A673 (cell line): ENCODE data around the gene CDR2L. TPM values are rescaled to one million over a fixed set of nuclear protein-coding genes. Genes with fewer than 3 reads are reported as not detected.

Experiments
- BruUV-seq: library from RNA; stranded (reverse); fragments of 400-500 nt; replicated peaks from 2 replicates; lab custom pipeline; 2021; lab: Mats Ljungman, UMichigan
- CTCF ChIA-PET: fragments of 300-600 bp; sonication (Branson Sonifier 250); formaldehyde crosslinking; loops from one replicate; lab custom pipeline; 2022; ENCODE audit warnings: antibody characterized with exemption; lab: Charles Lee
- POLR2A ChIA-PET: fragments of 300-600 bp; sonication (Branson Sonifier 250); formaldehyde crosslinking; loops from one replicate; lab custom pipeline; 2022; ENCODE audit warnings: antibody characterized with exemption; ENCODE audit not compliant: low non-redundant PET; lab: Charles Lee
- DNase-seq: peaks from one replicate; pipeline ENCODE4 v3.0.0-alpha.2; 2015; ENCODE audit warnings: low spot score
- H3K27ac ChIP-seq: fragments of 200-600 bp; sonication (generic); 2 replicates; pipeline ENCODE4 v1.5.1; 2016; ENCODE audit warnings: mixed run types, low read depth, mild to moderate bottlenecking, mixed read lengths, antibody characterized with exemption, low read length; ENCODE audit not compliant: poor library complexity, severe bottlenecking
- H3K27me3 ChIP-seq: fragments of 200-600 bp; sonication (generic); replicated peaks from 2 replicates; pipeline ENCODE4 v1.6.1; 2017; ENCODE audit warnings: mixed run types, low read depth, mild to moderate bottlenecking, mixed read lengths, antibody characterized with exemption, low read length; ENCODE audit not compliant: insufficient read depth, poor library complexity
- H3K36me3 ChIP-seq: fragments of 200-600 bp; sonication (generic); 2 replicates; pipeline ENCODE4 v1.6.1; 2016; ENCODE audit warnings: mixed run types, mild to moderate bottlenecking, mixed read lengths, antibody characterized with exemption, low read length; ENCODE audit not compliant: insufficient read depth, poor library complexity, severe bottlenecking
- H3K4me1 ChIP-seq: fragments of 200-600 bp; sonication (generic); 2 replicates; pipeline ENCODE4 v1.6.1; 2017; ENCODE audit warnings: mixed run types, mild to moderate bottlenecking, mixed read lengths, antibody characterized with exemption, low read length; ENCODE audit not compliant: insufficient read depth, poor library complexity, severe bottlenecking
- H3K4me3 ChIP-seq: fragments of 200-600 bp; sonication (generic); 2 replicates; pipeline ENCODE4 v1.5.1; 2016; ENCODE audit warnings: low read depth, mixed run types, mild to moderate bottlenecking, mixed read lengths, low read length; ENCODE audit not compliant: poor library complexity, severe bottlenecking
- H3K9me3 ChIP-seq: fragments of 200-600 bp; sonication (generic); 2 replicates; pipeline ENCODE4 v1.6.1; 2016; ENCODE audit warnings: mixed run types, low read depth, mild to moderate bottlenecking, mixed read lengths, antibody characterized with exemption, low read length; ENCODE audit not compliant: poor library complexity, severe bottlenecking
- CTCF ChIP-seq: fragments of 300-800, 200-600 bp; sonication (generic); conservative IDR thresholded peaks from 2 replicates; pipeline ENCODE4 v1.5.1; 2017; ENCODE audit warnings: low read depth, mild to moderate bottlenecking, antibody characterized with exemption, low read length, moderate library complexity, mixed read lengths
- EZH2 ChIP-seq: fragments of 200-600 bp; sonication (generic); IDR thresholded peaks from 2 replicates; pipeline ENCODE4 v1.6.1; 2017; ENCODE audit warnings: borderline replicate concordance, low read depth, mild to moderate bottlenecking, mixed read lengths, antibody characterized with exemption, low read length; ENCODE audit not compliant: poor library complexity, severe bottlenecking
- intact Hi-C: fragments of 100-400 bp; cut with micrococcal nuclease; formaldehyde crosslinking; loops from one replicate; pipeline ENCODE4 v1.10.0; 2022; ENCODE audit not compliant: unreplicated experiment
- total RNA-seq: library from RNA; stranded (reverse); gene quantifications from 2 replicates; pipeline ENCODE4 v1.2.3, GENCODE V29; 2021

The CDR2L gene
- total RNA-seq, 1 experiment from 2014 or later, result 5.8 TPM

- DNase-seq, result no peak
- intact Hi-C loops, result no loop called here
- H3K4me1 ChIP-seq, result no peaks in the 10 kb centered on the region
- no peaks in the 10 kb centered on the region for H3K9me3 ChIP-seq
- CTCF ChIA-PET, result interaction anchor here (0.6 kb wide), 2 partner anchors 14 to 37 kb away, joined by 5 to 6 read pairs; no protein-coding TSS in a partner anchor
- TF ChIP-seq CTCF, result no peak
- no peak for TF ChIP-seq EZH2
- H3K36me3 ChIP-seq, result no peaks in the 10 kb centered on the region
- POLR2A ChIA-PET, result no interaction called here
- H3K4me3 ChIP-seq, result no peak overlapping the region
- BruUV-seq, result no TSS peak
- H3K27ac ChIP-seq, result no peak overlapping the region
- no peaks in the 10 kb centered on the region for H3K27me3 ChIP-seq
Measured at GRCh38 chr17:74998783-74999182, 11.4 kb downstream of the CDR2L start.

- H3K36me3 ChIP-seq, result no peaks in the 10 kb centered on the region
- DNase-seq, result no peak
- no peaks in the 10 kb centered on the region for H3K4me1 ChIP-seq
- no TSS peak for BruUV-seq
- H3K27ac ChIP-seq, result no peak overlapping the region
- POLR2A ChIA-PET, result interaction anchor here (0.6 kb wide), 1 partner anchor 126 kb away, joined by 5 read pairs; no protein-coding TSS in a partner anchor
- no peak for TF ChIP-seq EZH2
- no peak for TF ChIP-seq CTCF
- H3K27me3 ChIP-seq, result no peaks in the 10 kb centered on the region
- CTCF ChIA-PET, result interaction anchor here (0.6 kb wide), 1 partner anchor 130 kb away, joined by 3 read pairs; no protein-coding TSS in a partner anchor
- H3K9me3 ChIP-seq, result no peaks in the 10 kb centered on the region
- H3K4me3 ChIP-seq, result no peak overlapping the region
- intact Hi-C loops, result no loop called here
Measured at GRCh38 chr17:74999523-74999922, 12.1 kb downstream of the CDR2L start.

GRCh38 chr17:75001915-75002843, 14.7 kb downstream of the CDR2L start:
- no peak for TF ChIP-seq EZH2
- no peak for TF ChIP-seq CTCF
- Histone ChIP-seq H3K27me3 (no peaks in the 10 kb centered on the region), H3K4me1 (no peaks in the 10 kb centered on the region), H3K36me3 (no peaks in the 10 kb centered on the region), H3K27ac (no peak overlapping the region), H3K4me3 (no peak overlapping the region), H3K9me3 (no peaks in the 10 kb centered on the region)
- ChIA-PET POLR2A (no interaction called here), CTCF (no interaction called here)
- no TSS peak for BruUV-seq
- no peak for DNase-seq
- intact Hi-C loops, result no loop called here
